OCI-LY7 (cell line): ENCODE measurements around the gene CMTM6. TPM values are rescaled to one million over a fixed set of nuclear protein-coding genes. Genes with fewer than 3 reads are reported as not detected.
A peak's percentile ranks its signal among the peaks of the same experiment; 100 is the strongest.
"Not testable (repeated sequence)": the region's sequence is repeated elsewhere in the genome, so short reads cannot be mapped to it uniquely, and the experiment has no call there.

ENCODE experiments used
- BruUV-seq: library from RNA; stranded (reverse); fragments of 400-500 nt; replicated peaks from 2 replicates; lab custom pipeline; 2021; lab: Mats Ljungman, UMichigan
- CTCF ChIA-PET: fragments of 300-600 bp; sonication (Branson Sonifier 250); formaldehyde crosslinking; loops from one replicate; lab custom pipeline; 2022; ENCODE audit warnings: antibody characterized with exemption; ENCODE audit not compliant: unreplicated experiment; lab: Charles Lee
- POLR2A ChIA-PET: fragments of 300-600 bp; sonication (Branson Sonifier 250); formaldehyde crosslinking; loops from one replicate; lab custom pipeline; 2022; ENCODE audit warnings: antibody characterized with exemption; lab: Charles Lee
- DNase-seq: peaks from one replicate; pipeline ENCODE4 v3.0.0-alpha.2; 2015; ENCODE audit warnings: low spot score
- H2AFZ ChIP-seq: fragments of 200-600 bp; sonication (generic), shearing (Covaris generic); 2 replicates; pipeline ENCODE4 v1.6.1; 2014; ENCODE audit warnings: mild to moderate bottlenecking, antibody characterized with exemption, low read length, moderate library complexity
- H3K27ac ChIP-seq: fragments of 200-600 bp; sonication (generic); 2 replicates; pipeline ENCODE4 v1.5.1; 2014; ENCODE audit warnings: mixed run types, low read depth, mild to moderate bottlenecking, moderate library complexity, low read length, inconsistent platforms; ENCODE audit not compliant: poor library complexity, severe bottlenecking
- H3K36me3 ChIP-seq: fragments of 200-600 bp; sonication (generic); 2 replicates; pipeline ENCODE4 v1.6.1; 2014; ENCODE audit warnings: mild to moderate bottlenecking, antibody characterized with exemption, low read length, moderate library complexity, mixed read lengths; ENCODE audit not compliant: insufficient read depth
- H3K4me1 ChIP-seq: fragments of 200-600 bp; sonication (generic); 2 replicates; pipeline ENCODE4 v1.5.1; 2014; ENCODE audit warnings: mild to moderate bottlenecking, low read length; ENCODE audit not compliant: insufficient read depth, poor library complexity, severe bottlenecking
- H3K4me2 ChIP-seq: fragments of 200-600 bp; sonication (generic); 2 replicates; pipeline ENCODE4 v1.6.1; 2014; ENCODE audit warnings: mild to moderate bottlenecking, low read length
- H3K4me3 ChIP-seq: fragments of 200-600 bp; sonication (generic); 2 replicates; pipeline ENCODE4 v1.5.1; 2014; ENCODE audit warnings: mild to moderate bottlenecking, low read depth, low read length; ENCODE audit not compliant: poor library complexity, severe bottlenecking
- H3K79me2 ChIP-seq: fragments of 200-600 bp; sonication (generic); 2 replicates; pipeline ENCODE4 v1.6.1; 2016; ENCODE audit warnings: low read depth, mild to moderate bottlenecking, low read length, moderate library complexity, mixed read lengths; ENCODE audit not compliant: insufficient read depth
- H3K9me2 ChIP-seq: fragments of 200-600 bp; sonication (generic); 2 replicates; pipeline ENCODE4 v1.6.1; 2016; ENCODE audit warnings: mild to moderate bottlenecking, low read length, mixed read lengths; ENCODE audit not compliant: insufficient read depth
- H3K9me3 ChIP-seq: fragments of 200-600 bp; sonication (generic); 2 replicates; pipeline ENCODE4 v1.6.1; 2014; ENCODE audit warnings: mild to moderate bottlenecking, mixed run types, low read length, mixed read lengths
- H4K20me1 ChIP-seq: fragments of 200-600 bp; sonication (generic); 2 replicates; pipeline ENCODE4 v1.6.1; 2014; ENCODE audit warnings: mild to moderate bottlenecking, antibody characterized with exemption, low read length, moderate library complexity, mixed read lengths; ENCODE audit not compliant: insufficient read depth
- EZH2phosphoT487 ChIP-seq: fragments of 200-600 bp; sonication (generic); IDR thresholded peaks from 2 replicates; pipeline ENCODE4 v1.6.1; 2018; ENCODE audit warnings: low read depth, borderline replicate concordance, mild to moderate bottlenecking, mixed run types, antibody characterized with exemption, low read length, moderate library complexity, mixed read lengths
- intact Hi-C: fragments of 100-400 bp; cut with micrococcal nuclease; formaldehyde crosslinking; loops from one replicate; pipeline ENCODE4 v1.10.0; 2022; ENCODE audit not compliant: unreplicated experiment
- total RNA-seq, 2 experiments: library from RNA; depleted of rRNA in 1 of 2; stranded (reverse); fragments of >200 nt in 1 of 2; shearing (Covaris generic) in 1 of 2; gene quantifications; 2 replicates each; pipeline ENCODE4 v1.2.3, GENCODE V29; 2014 to 2022
- TF ChIP-seq, protein P1 (sequence below): fragments of 200-600 bp; sonication (generic); conservative IDR thresholded peaks from 2 replicates; pipeline ENCODE4 v1.5.1; 2014; ENCODE audit warnings: mild to moderate bottlenecking, antibody characterized with exemption, low read length, moderate library complexity, mixed read lengths

The CMTM6 gene
- total RNA-seq, 2 experiments from 2014 or later = 26.2 to 36.0 TPM

DNA sequence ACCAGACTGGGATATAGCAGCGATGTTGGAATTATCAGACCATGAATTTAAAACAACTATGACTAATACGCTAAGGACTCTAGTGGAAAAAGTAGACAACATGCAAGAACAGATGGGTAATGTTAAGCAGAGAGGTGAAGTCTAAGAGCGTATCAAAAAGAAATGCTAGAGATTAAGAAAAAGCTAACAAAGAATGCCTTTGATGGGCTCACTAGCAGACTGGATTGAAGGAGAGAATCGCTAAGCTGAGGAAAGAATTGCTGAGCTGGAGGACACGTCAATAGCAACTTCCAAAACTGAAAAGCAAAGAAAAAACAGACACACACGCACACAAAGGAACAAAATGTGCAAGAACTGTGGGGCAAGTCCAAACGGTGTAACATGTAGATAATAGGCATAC lies 20.0 kb upstream of the CMTM6 start:
- POLR2A ChIA-PET = interaction anchor here (0.7 to 1.1 kb wide), 5 partner anchors 16 to 235 kb away, joined by 3 to 5 read pairs (median 4); no protein-coding TSS in a partner anchor
- no peak for TF ChIP-seq EZH2phosphoT487
- TF ChIP-seq, protein P1, sequence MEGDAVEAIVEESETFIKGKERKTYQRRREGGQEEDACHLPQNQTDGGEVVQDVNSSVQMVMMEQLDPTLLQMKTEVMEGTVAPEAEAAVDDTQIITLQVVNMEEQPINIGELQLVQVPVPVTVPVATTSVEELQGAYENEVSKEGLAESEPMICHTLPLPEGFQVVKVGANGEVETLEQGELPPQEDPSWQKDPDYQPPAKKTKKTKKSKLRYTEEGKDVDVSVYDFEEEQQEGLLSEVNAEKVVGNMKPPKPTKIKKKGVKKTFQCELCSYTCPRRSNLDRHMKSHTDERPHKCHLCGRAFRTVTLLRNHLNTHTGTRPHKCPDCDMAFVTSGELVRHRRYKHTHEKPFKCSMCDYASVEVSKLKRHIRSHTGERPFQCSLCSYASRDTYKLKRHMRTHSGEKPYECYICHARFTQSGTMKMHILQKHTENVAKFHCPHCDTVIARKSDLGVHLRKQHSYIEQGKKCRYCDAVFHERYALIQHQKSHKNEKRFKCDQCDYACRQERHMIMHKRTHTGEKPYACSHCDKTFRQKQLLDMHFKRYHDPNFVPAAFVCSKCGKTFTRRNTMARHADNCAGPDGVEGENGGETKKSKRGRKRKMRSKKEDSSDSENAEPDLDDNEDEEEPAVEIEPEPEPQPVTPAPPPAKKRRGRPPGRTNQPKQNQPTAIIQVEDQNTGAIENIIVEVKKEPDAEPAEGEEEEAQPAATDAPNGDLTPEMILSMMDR = no peak
- Histone ChIP-seq H3K9me2 (no peaks in the 10 kb centered on the region), H3K36me3 (peaks cover 41% of the 10 kb centered on the region), H2AFZ (no peak overlapping the region), H3K4me2 (no peak overlapping the region), H3K79me2 (no peaks in the 10 kb centered on the region), H4K20me1 (no peaks in the 10 kb centered on the region), H3K4me1 (no peaks in the 10 kb centered on the region), H3K9me3 (no peaks in the 10 kb centered on the region), H3K27ac (no peak overlapping the region), H3K4me3 (no peak overlapping the region)
- DNase-seq = no peak
- CTCF ChIA-PET = no interaction called here
- no TSS peak for BruUV-seq
- intact Hi-C loops = no loop called here

DNA sequence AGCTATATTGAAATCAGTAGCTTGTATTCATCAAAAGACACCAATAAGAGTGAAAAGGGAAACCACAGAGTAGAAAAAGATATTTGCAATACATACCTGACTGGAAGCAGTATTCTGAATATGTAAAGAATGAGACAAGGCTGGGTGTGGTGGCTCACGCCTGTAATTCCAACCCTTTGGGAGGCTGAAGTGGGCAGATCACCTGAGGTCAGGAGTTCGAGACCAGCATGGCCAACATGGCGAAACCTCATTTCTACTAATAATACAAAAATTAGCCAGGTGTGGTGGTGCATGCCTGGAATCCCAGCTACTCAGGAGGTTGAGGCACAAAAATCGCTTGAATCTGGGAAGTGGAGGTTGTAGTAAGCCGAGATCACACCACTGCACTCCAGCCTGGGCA lies 16.3 kb upstream of the CMTM6 start:
- H3K4me2 ChIP-seq, H3K4me3 ChIP-seq, DNase-seq, CTCF ChIA-PET, BruUV-seq, H3K4me1 ChIP-seq, H4K20me1 ChIP-seq, H3K36me3 ChIP-seq, H3K79me2 ChIP-seq, H3K9me2 ChIP-seq, H2AFZ ChIP-seq, H3K27ac ChIP-seq, H3K9me3 ChIP-seq: not testable (repeated sequence)
- POLR2A ChIA-PET = interaction anchor here (0.6 to 0.9 kb wide), 2 partner anchors 10 to 247 kb away, joined by 3 to 4 read pairs; no protein-coding TSS in a partner anchor
- intact Hi-C loops = loop anchor here (5.0 kb wide), 1 partner anchor 553 kb away; no protein-coding TSS in a partner anchor

GRCh38 chr3:32516751-32517150 lies 14.1 kb upstream of the CMTM6 start:
- Histone ChIP-seq H2AFZ (peak overlapping the region; percentile 63; the same call in 1 of the 2 replicates), H3K4me3 (peak overlapping the region; percentile 26), H3K27ac (peak overlapping the region; percentile 54), H3K4me2 (peak overlapping the region; percentile 65)
- DNase-seq, H3K36me3 ChIP-seq, BruUV-seq, H3K9me3 ChIP-seq, H4K20me1 ChIP-seq, CTCF ChIA-PET, H3K9me2 ChIP-seq, POLR2A ChIA-PET, H3K4me1 ChIP-seq, H3K79me2 ChIP-seq: not testable (repeated sequence)
- intact Hi-C loops = loop anchor here (5.0 kb wide), 1 partner anchor 556 kb away; no protein-coding TSS in a partner anchor

GRCh38 chr3:32511005-32511404 lies 8.4 kb upstream of the CMTM6 start:
- CTCF ChIA-PET = no interaction called here
- Histone ChIP-seq H3K4me3 (no peak overlapping the region), H2AFZ (no peak overlapping the region), H3K4me1 (no peaks in the 10 kb centered on the region), H3K9me3 (no peaks in the 10 kb centered on the region), H3K36me3 (no peaks in the 10 kb centered on the region), H3K27ac (no peak overlapping the region), H4K20me1 (no peaks in the 10 kb centered on the region), H3K4me2 (no peak overlapping the region), H3K9me2 (no peaks in the 10 kb centered on the region), H3K79me2 (no peaks in the 10 kb centered on the region)
- TF ChIP-seq, protein P1 = no peak
- no peak for TF ChIP-seq EZH2phosphoT487
- DNase-seq = no peak
- intact Hi-C loops = loop anchor here (5.0 kb wide), 2 partner anchors 61 to 421 kb away; partner anchors contain the start of gene DYNC1LI1
- POLR2A ChIA-PET = interaction anchor here (0.6 kb wide), 1 partner anchor 559 kb away, joined by 3 read pairs; no protein-coding TSS in a partner anchor
- BruUV-seq = no TSS peak
